Endodermal cell (in vitro differentiated cells): ENCODE measurements around the gene CNTFR. TPM values are rescaled to one million over a fixed set of nuclear protein-coding genes. Genes with fewer than 3 reads are reported as not detected.

Experiments
- DNase-seq: peaks from one replicate; pipeline ENCODE4 v3.0.0-alpha.2; 2017
- H3K27ac ChIP-seq: 2 replicates; pipeline ENCODE4 v1.5.1; 2013; ENCODE audit warnings: mild to moderate bottlenecking, low read depth, low read length, moderate library complexity
- H3K27me3 ChIP-seq: 2 replicates; pipeline ENCODE4 v1.6.1; 2013; ENCODE audit warnings: mild to moderate bottlenecking, low read length, moderate library complexity; ENCODE audit not compliant: insufficient read depth, control insufficient read depth, poor library complexity, severe bottlenecking
- H3K36me3 ChIP-seq: 2 replicates; pipeline ENCODE4 v1.7.0; 2013; ENCODE audit warnings: mild to moderate bottlenecking, low read length, moderate library complexity; ENCODE audit not compliant: control insufficient read depth, insufficient read depth
- H3K4me1 ChIP-seq: one replicate; pipeline ENCODE4 v1.7.0; 2013; ENCODE audit warnings: low read length; ENCODE audit not compliant: control insufficient read depth, insufficient read depth
- H3K4me3 ChIP-seq: 2 replicates; pipeline ENCODE4 v1.5.1; 2013; ENCODE audit warnings: mild to moderate bottlenecking, low read length, moderate library complexity
- H3K9ac ChIP-seq: 2 replicates; pipeline ENCODE4 v1.6.1; 2013; ENCODE audit warnings: mild to moderate bottlenecking, low read length, moderate library complexity; ENCODE audit not compliant: poor library complexity, severe bottlenecking; ENCODE audit errors: extremely low read depth
- H3K9me3 ChIP-seq: 2 replicates; pipeline ENCODE4 v1.6.1; 2013; ENCODE audit warnings: mild to moderate bottlenecking, low read length, moderate library complexity; ENCODE audit not compliant: control insufficient read depth
- H3K27ac Mint-ChIP-seq: 2 replicates; pipeline ENCODE4 v1.8.0; 2020; ENCODE audit warnings: mixed read lengths
- H3K27me3 Mint-ChIP-seq: 2 replicates; pipeline ENCODE4 v1.8.0; 2021; ENCODE audit warnings: mild to moderate bottlenecking, mixed read lengths; ENCODE audit not compliant: insufficient read depth
- H3K36me3 Mint-ChIP-seq: 2 replicates; pipeline ENCODE4 v1.8.0; 2020; ENCODE audit warnings: low read depth, mixed read lengths
- H3K4me1 Mint-ChIP-seq: 2 replicates; pipeline ENCODE4 v1.8.0; 2020; ENCODE audit warnings: mixed read lengths
- H3K4me3 Mint-ChIP-seq: 2 replicates; pipeline ENCODE4 v1.8.0; 2020; ENCODE audit warnings: mild to moderate bottlenecking, moderate library complexity, mixed read lengths
- H3K9me3 Mint-ChIP-seq: 2 replicates; pipeline ENCODE4 v1.8.0; 2020; ENCODE audit warnings: mild to moderate bottlenecking, mixed read lengths
- WGBS, 2 experiments: methylation state at CpG; one replicate each; pipeline versions ENCODE4 v1.1.5 to v1.1.7; 2013; ENCODE audit warnings: missing lambda C conversion rate in 2 of 2, mixed read lengths in 1 of 2; ENCODE audit not compliant: insufficient coverage in 1 of 2, insufficient read length in 1 of 2; 5-methylcytosine and 5-hydroxymethylcytosine counted together
- total RNA-seq, 2 donors: library from RNA; stranded (reverse); fragmentation: NEBNext Ultra II Directional in 1 of 2; extraction: Animal tissue kit (Norgen Biotek cat#: 25700) in 1 of 2; gene quantifications; 2 replicates in 1 of 2; 3 replicates in 1 of 2; pipeline ENCODE4 v1.2.1, GENCODE V29; 2021
- TF ChIP-seq, protein P1 (sequence below): fragments of 200-600 bp; sonication (generic); conservative IDR thresholded peaks from 2 replicates; pipeline ENCODE4 v1.5.0; 2021; ENCODE audit warnings: antibody characterized with exemption, mild to moderate bottlenecking

The CNTFR gene
- total RNA-seq, 2 donors from 2014 or later: 0.53 to 1.6 TPM

DNA sequence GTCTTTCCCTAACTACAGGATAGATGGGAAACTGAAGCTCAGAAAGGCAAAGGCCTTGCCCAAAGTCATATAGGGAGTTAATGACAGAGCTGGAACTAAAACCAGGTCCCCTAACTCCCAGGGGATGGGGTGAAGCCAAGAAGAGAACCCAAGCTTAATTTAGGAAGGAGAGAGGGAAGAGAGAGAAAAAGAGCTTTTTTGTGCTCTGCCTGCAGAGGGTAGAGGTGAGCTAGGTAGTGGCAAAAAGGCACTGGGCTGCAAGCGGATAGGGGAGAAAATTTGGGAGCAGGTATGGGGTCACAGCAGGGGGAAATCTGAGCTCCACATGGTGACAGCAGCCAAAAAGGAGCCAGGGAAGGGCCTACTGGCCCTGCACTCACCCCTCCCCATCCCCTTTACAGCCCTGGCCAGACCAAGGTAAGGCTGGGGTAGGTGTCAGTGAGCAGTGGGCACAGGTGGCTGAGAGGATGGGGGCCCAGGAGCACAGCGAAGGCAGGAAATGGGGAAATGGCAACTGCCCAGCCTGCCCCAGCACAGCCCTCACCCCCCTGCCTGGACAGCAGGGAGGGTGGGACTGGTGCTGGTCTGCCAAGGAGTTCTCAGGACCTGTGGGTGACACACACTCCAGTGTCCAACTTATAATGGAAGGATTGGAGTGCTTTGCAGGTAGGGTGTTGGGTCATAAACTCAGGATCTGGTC, 70.1 kb downstream of the CNTFR start:
- Mint-ChIP-seq H3K36me3 (no peaks in the 10 kb centered on the region), H3K27me3 (peaks cover 25% of the 10 kb centered on the region), H3K4me1 (peaks cover 6% of the 10 kb centered on the region), H3K27ac (no peak overlapping the region), H3K9me3 (no peaks in the 10 kb centered on the region), H3K4me3 (no peak overlapping the region)
- peaks cover 34% of the 10 kb centered on the region for H3K27me3 ChIP-seq
- TF ChIP-seq, protein P1, sequence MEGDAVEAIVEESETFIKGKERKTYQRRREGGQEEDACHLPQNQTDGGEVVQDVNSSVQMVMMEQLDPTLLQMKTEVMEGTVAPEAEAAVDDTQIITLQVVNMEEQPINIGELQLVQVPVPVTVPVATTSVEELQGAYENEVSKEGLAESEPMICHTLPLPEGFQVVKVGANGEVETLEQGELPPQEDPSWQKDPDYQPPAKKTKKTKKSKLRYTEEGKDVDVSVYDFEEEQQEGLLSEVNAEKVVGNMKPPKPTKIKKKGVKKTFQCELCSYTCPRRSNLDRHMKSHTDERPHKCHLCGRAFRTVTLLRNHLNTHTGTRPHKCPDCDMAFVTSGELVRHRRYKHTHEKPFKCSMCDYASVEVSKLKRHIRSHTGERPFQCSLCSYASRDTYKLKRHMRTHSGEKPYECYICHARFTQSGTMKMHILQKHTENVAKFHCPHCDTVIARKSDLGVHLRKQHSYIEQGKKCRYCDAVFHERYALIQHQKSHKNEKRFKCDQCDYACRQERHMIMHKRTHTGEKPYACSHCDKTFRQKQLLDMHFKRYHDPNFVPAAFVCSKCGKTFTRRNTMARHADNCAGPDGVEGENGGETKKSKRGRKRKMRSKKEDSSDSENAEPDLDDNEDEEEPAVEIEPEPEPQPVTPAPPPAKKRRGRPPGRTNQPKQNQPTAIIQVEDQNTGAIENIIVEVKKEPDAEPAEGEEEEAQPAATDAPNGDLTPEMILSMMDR: peak; percentile 46
- no peaks in the 10 kb centered on the region for H3K36me3 ChIP-seq
- no peak overlapping the region for H3K4me3 ChIP-seq
- H3K9me3 ChIP-seq: no peaks in the 10 kb centered on the region
- no peak overlapping the region for H3K27ac ChIP-seq
- WGBS, 2 experiments: 90 to 91% methylated on average over 2 of the region's 2 CpGs
- H3K9ac ChIP-seq: no peak overlapping the region
- no peaks in the 10 kb centered on the region for H3K4me1 ChIP-seq
- DNase-seq: no peak

DNA sequence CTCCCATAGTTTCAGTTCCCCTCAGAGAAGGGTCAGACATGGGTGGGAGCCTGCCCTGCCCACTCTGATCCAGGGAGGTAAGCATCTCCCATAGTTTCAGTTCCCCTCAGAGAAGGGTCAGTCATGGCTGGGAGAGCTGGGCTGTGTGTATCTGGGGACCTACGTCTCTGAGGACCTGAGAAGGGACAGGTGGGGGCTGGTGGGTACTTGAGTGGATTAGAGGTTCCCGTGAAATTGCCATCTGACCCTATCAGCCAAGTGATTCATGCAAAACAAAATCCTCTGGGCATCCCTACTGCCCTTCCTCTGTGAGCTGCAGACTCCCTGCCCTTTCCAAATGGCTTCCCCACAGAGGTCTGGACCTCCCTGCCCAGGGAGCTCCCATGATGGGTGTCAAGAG, 70.6 kb downstream of the CNTFR start:
- Histone ChIP-seq H3K27me3 (peaks cover 28% of the 10 kb centered on the region), H3K4me3 (no peak overlapping the region), H3K36me3 (no peaks in the 10 kb centered on the region), H3K27ac (no peak overlapping the region), H3K9ac (no peak overlapping the region), H3K4me1 (no peaks in the 10 kb centered on the region), H3K9me3 (no peaks in the 10 kb centered on the region)
- Mint-ChIP-seq H3K36me3 (no peaks in the 10 kb centered on the region), H3K27ac (no peak overlapping the region), H3K4me3 (no peak overlapping the region), H3K9me3 (no peaks in the 10 kb centered on the region), H3K27me3 (peaks cover 23% of the 10 kb centered on the region), H3K4me1 (peaks cover 6% of the 10 kb centered on the region)
- 92% methylated on average over 2 of the region's 2 CpGs; no CpG with 5 or more reads in 1 of the 2 experiments for WGBS, 2 experiments
- TF ChIP-seq, protein P1: no peak
- DNase-seq: no peak

DNA sequence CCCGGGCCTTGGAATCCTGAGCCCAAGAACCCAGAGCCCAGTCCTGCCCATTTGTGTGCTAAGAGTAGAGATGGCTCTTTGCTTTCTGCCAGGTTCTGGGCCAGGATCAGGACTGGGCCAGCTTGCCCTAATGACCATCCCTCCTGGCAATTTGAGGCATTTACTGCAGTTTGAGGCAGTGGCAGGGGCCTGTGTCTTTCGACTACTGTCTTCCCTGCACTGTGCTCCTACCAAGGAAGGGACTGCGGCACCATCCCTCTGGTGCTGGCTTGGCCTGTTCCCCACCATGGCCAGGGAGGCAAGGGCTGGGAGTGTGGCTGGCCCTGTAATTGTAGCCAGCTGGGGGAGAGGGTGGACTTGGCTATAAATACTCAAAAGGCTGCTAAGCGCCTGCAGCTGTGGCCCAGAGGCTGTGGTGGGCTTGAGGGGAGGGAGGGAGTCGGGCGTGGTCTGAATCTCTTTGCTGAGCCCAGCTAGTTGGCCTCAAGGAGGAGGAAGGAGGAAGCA, 71.4 kb downstream of the CNTFR start:
- Mint-ChIP-seq H3K36me3 (no peaks in the 10 kb centered on the region), H3K27ac (no peak overlapping the region), H3K4me1 (peaks cover 13% of the 10 kb centered on the region), H3K9me3 (no peaks in the 10 kb centered on the region), H3K27me3 (peaks cover 19% of the 10 kb centered on the region), H3K4me3 (no peak overlapping the region)
- WGBS, 2 experiments: 89 to 97% methylated on average over 5 to 6 of the region's 6 CpGs
- TF ChIP-seq, protein P1: no peak
- Histone ChIP-seq H3K4me1 (peaks cover 5% of the 10 kb centered on the region), H3K4me3 (no peak overlapping the region), H3K27ac (no peak overlapping the region), H3K27me3 (peaks cover 24% of the 10 kb centered on the region), H3K36me3 (no peaks in the 10 kb centered on the region), H3K9ac (no peak overlapping the region), H3K9me3 (no peaks in the 10 kb centered on the region)
- no peak for DNase-seq
